ENCODE data around the gene IL4R. TPM values are rescaled to one million over a fixed set of nuclear protein-coding genes. Genes with fewer than 3 reads are reported as not detected.
A peak's percentile ranks its signal among the peaks of the same experiment; 100 is the strongest.

IL4R gene
- total and polyA plus RNA-seq, 3 donors from 2014 or later: 41.4 to 70.7 (median 68.6) TPM

DNA sequence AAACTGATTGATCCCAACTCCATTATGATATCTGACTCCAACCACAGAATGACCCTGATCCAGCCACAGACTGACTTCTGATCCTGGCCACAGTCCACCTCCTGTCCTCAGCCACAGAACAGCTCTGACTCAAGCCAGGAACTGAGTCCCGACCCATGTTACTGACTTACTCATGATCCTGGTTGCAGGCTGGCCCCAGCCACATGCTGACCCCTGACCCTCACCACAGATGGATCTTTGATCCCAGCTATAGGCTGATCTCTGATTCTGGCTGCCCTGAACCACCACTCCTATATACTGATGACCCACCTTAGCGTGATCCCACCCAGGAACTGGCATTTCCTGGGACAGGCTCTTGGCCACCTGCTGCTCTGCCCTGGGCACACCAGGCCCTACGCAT is 56.0 kb downstream of the IL4R start:
- no peak overlapping the region for H3K4me3 ChIP-seq
- intact Hi-C loops (cut with DNase I; ENCODE audit: low total_unique reads): loop anchor here (5.0 kb wide), 2 partner anchors 133 to 188 kb away; no protein-coding TSS in a partner anchor
- WGBS, 2 donors: 81 to 84% methylated on average over 3 of the region's 3 CpGs
- H3K27ac ChIP-seq: no peak overlapping the region
- TF ChIP-seq CTCF (IDR thresholded peaks at IDR 0.05): no peak
- no peak for TF ChIP-seq POLR2A (IDR thresholded peaks at IDR 0.05)
- no peaks in the 10 kb centered on the region for H3K27me3 ChIP-seq
- H3K4me1 ChIP-seq: peaks cover 7% of the 10 kb centered on the region
- no peaks in the 10 kb centered on the region for H3K9me3 ChIP-seq
- H3K36me3 ChIP-seq (ENCODE audit: low read depth, missing control alignments): no peaks in the 10 kb centered on the region
- DNase-seq: no peak

GRCh38 chr16:27370318-27370717 is 56.5 kb downstream of the IL4R start:
- intact Hi-C loops (cut with DNase I; ENCODE audit: low total_unique reads): no loop called here
- TF ChIP-seq POLR2A (IDR thresholded peaks at IDR 0.05) (no peak), CTCF (IDR thresholded peaks at IDR 0.05) (no peak)
- Histone ChIP-seq H3K36me3 (ENCODE audit: low read depth, missing control alignments) (no peaks in the 10 kb centered on the region), H3K4me3 (no peak overlapping the region), H3K27me3 (no peaks in the 10 kb centered on the region), H3K27ac (no peak overlapping the region), H3K9me3 (no peaks in the 10 kb centered on the region), H3K4me1 (peaks cover 7% of the 10 kb centered on the region)
- DNase-seq: no peak

DNA sequence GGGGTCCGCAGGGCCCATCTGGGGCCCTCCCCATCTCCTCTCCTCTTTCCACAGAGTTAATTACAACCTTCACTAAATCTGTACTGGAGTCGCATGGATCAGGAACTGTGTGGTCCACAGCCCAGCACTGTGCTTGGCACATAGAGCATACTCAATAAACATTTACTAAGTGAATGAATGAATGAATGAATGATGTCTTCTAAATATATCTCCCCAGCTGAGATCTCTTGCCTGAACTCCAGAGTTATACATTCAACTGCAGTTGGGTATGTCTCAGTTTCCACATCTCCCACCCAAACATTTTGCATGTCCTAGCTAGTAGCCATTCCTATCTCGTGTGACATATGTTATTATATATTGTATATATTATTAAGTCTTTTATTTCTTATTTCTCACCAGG is 59.5 kb downstream of the IL4R start:
- WGBS, 2 donors: 93 to 94% methylated on average over 3 of the region's 3 CpGs
- no peaks in the 10 kb centered on the region for H3K36me3 ChIP-seq (ENCODE audit: low read depth, missing control alignments)
- no peak overlapping the region for H3K4me3 ChIP-seq
- peaks cover 2% of the 10 kb centered on the region for H3K4me1 ChIP-seq
- H3K9me3 ChIP-seq: no peaks in the 10 kb centered on the region
- no peak for DNase-seq
- no peak overlapping the region for H3K27ac ChIP-seq
- no peaks in the 10 kb centered on the region for H3K27me3 ChIP-seq
- intact Hi-C loops (cut with DNase I; ENCODE audit: low total_unique reads): no loop called here
- TF ChIP-seq CTCF (IDR thresholded peaks at IDR 0.05) (no peak), POLR2A (IDR thresholded peaks at IDR 0.05) (no peak)

GRCh38 chr16:27374221-27374803 is 60.5 kb downstream of the IL4R start:
- no peak overlapping the region for H3K27ac ChIP-seq
- no peak for TF ChIP-seq POLR2A (IDR thresholded peaks at IDR 0.05)
- no peak for TF ChIP-seq CTCF (IDR thresholded peaks at IDR 0.05)
- WGBS, 2 donors: 63 to 65% methylated on average over 8 of the region's 8 CpGs

DNA sequence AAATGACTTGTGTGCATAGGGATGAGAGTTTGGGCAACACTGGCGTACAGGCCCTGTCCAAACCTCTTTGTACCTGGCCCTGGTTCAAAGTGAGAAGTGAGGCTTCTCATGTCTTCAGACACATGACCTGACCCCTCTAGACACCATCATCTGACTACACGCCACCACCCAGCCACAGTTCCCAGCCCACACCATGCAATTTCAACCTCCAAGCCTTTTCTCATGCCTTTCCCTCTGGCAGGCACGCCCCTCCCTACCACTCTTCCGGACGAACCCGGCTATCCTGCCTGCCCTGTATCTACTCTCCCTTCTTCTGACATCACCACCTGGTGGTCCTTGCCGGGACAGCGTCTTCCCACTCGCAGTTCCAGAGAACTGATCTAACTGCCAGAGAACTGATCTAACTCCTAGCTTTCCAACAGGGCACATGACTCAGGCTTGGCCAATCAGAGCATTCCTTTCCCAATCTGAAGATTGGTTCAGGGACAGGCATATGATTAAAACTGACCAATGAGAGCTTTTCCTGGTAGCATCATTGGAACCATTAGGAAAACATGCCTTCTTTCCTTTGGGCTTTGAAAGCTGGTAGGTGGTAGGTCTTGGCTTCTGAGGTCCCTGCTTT is 61.1 kb downstream of the IL4R start:
- no peaks in the 10 kb centered on the region for H3K36me3 ChIP-seq (ENCODE audit: low read depth, missing control alignments)
- peak overlapping the region in 1 of 2 donors; percentile 31 for H3K4me3 ChIP-seq
- H3K9me3 ChIP-seq: no peaks in the 10 kb centered on the region
- 12 to 15% methylated on average over 9 of the region's 9 CpGs for WGBS, 2 donors
- no peak overlapping the region for H3K27ac ChIP-seq
- intact Hi-C loops (cut with DNase I; ENCODE audit: low total_unique reads): no loop called here
- peak in 2 of 3 experiments; percentile 32 to 42 for TF ChIP-seq CTCF (IDR thresholded peaks at IDR 0.05)
- TF ChIP-seq POLR2A (IDR thresholded peaks at IDR 0.05): no peak
- H3K4me1 ChIP-seq: peaks cover 2% of the 10 kb centered on the region
- H3K27me3 ChIP-seq: no peaks in the 10 kb centered on the region
- peak; percentile 80 for DNase-seq

More at GRCh38 chr16:27374221-27374803, 60.5 kb downstream of the IL4R start:
- intact Hi-C loops (cut with DNase I; ENCODE audit: low total_unique reads): no loop called here
- no peak for DNase-seq
- Histone ChIP-seq H3K27me3 (no peaks in the 10 kb centered on the region), H3K4me3 (peak overlapping the region in 1 of 2 donors; percentile 31), H3K9me3 (no peaks in the 10 kb centered on the region), H3K36me3 (ENCODE audit: low read depth, missing control alignments) (no peaks in the 10 kb centered on the region), H3K4me1 (peaks cover 2% of the 10 kb centered on the region)

Measured in testis (tissue), 3 donors.